Measurements from ENCODE around the gene SERPINB7.

DNA sequence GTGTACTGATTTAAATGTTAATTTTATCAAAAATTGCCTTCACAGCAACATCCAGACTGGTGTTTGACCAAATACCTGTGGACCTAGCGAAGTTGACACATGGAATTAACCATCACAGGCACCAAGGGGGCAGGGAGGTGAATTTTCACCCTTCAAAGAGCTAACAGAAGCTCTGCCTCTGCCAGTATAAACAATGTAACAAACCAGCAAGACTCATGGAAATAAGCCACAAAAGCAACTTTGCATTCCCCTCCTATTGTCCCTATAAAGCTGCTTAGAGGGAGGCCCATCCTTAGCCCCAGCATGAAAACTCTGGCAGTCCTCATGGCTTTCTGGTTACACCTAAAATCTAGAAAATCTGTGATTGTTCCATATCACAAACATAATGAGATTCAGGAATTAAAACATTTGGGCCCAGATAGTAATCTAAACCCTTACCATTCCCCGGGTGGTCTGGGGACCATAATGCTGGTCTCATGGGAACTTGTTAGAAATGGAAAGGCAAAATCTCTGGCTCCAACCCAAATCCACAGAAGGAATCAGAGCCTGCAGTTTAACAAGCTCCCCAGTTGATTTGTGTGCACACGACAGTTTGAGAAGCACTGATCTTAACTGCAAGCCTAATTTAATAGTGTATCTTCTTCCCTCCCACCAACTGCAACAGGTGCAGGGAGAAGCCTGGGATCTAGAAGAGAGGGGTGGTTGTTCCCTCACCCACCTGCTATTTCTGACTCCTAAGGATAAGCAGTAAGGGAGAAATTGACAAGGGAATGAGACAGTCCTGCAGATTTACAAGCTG, 49.3 kb upstream of the SERPINB7 start:
- no peak for TF ChIP-seq EZH2 (IDR thresholded peaks at IDR 0.05; ENCODE audit: insufficient read depth, poor library complexity, severe bottlenecking)
- TF ChIP-seq EZH2phosphoT487 (IDR thresholded peaks at IDR 0.05; ENCODE audit: insufficient read depth, low read depth): no peak
